ENCODE measurements around the gene KCNG3. TPM values are rescaled to one million over a fixed set of nuclear protein-coding genes. Genes with fewer than 3 reads are reported as not detected.

KCNG3 gene, protein sequence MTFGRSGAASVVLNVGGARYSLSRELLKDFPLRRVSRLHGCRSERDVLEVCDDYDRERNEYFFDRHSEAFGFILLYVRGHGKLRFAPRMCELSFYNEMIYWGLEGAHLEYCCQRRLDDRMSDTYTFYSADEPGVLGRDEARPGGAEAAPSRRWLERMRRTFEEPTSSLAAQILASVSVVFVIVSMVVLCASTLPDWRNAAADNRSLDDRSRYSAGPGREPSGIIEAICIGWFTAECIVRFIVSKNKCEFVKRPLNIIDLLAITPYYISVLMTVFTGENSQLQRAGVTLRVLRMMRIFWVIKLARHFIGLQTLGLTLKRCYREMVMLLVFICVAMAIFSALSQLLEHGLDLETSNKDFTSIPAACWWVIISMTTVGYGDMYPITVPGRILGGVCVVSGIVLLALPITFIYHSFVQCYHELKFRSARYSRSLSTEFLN
- not detected in 2 replicates for total RNA-seq (2022)
- Bru-seq, nascent RNA, result not detected
- BruChase-seq, experiment 1, labeled RNA remaining after a 6-hour chase, result percentile 4 among the genes with signal in this experiment
- percentile 2 among the genes with signal in this experiment for BruChase-seq, experiment 2, labeled RNA remaining after a 2-hour chase
- long read RNA-seq, result 0 reads

DNA sequence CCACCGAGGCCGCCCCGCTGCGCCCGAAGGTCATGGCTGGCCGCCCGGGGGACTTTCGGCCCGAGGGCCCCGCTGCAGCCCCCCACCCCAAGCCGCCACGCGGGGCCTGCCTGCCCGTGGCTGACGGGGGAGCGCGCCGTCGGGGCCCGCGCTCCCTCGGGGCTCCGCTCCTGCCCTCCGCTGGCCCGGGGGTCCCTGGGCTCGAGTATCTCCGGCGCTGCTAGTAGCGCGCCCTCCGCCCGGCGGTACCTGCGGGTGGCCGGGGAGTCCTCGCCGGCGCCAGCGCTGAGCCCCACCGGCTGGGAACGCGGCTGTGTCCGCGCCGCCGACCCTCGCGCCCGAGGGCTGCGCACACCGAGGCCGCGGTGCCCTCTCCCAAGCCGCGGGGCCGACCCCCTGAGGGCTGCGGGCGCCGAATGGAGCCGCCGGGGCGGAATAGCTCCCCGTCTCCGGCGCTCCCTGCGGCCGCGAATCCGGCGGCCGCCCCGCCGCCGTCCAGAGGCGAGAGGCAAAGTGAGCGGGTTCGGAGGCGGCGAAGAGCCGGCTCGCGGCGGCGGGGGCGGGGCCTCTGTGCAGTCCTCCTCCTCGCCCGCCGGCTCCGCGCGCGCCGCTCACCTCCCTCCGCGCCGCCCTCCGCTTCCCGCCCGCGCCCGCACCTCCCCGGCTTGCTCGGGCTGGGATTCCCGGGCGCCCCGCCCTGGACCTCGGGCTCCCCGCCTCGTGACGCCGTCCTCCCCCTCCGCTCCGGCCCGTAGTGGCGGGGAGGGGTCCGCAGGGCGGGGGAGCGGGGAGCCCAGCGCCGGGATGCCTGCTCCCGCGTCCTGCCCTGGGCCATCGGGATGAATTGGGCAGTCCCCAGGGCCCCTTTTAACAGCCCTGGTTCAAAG, at the start of gene KCNG3:
Gene KCNG3, minus strand, starts transcription at position 515 of the 887 bp plus-strand sequence. Its CDS starts 481 bp downstream, at position 34.
- Mint-ChIP-seq H3K4me1 (ENCODE audit: insufficient read depth, unreplicated experiment) (no peaks in the 10 kb centered on the region), H3K9me3 (ENCODE audit: unreplicated experiment) (no peaks in the 10 kb centered on the region), H3K4me3 (ENCODE audit: unreplicated experiment) (peak within 1 kb of the TSS; percentile 77), H3K36me3 (ENCODE audit: insufficient read depth, unreplicated experiment) (no peaks in the 10 kb centered on the region), H3K27me3 (ENCODE audit: insufficient read depth, unreplicated experiment) (no peaks in the 10 kb centered on the region), H3K27ac (ENCODE audit: low read depth, unreplicated experiment) (no peak within 1 kb of the TSS)
- ChIA-PET CTCF (interaction anchor here (0.6 to 6.1 kb wide), 5 partner anchors 73 to 425 kb away, joined by 3 to 46 read pairs (median 3); no protein-coding TSS in a partner anchor), POLR2A (no interaction called here)
- DNase-seq (ENCODE audit: unreplicated experiment), result no peak
- TF ChIP-seq, protein P1, sequence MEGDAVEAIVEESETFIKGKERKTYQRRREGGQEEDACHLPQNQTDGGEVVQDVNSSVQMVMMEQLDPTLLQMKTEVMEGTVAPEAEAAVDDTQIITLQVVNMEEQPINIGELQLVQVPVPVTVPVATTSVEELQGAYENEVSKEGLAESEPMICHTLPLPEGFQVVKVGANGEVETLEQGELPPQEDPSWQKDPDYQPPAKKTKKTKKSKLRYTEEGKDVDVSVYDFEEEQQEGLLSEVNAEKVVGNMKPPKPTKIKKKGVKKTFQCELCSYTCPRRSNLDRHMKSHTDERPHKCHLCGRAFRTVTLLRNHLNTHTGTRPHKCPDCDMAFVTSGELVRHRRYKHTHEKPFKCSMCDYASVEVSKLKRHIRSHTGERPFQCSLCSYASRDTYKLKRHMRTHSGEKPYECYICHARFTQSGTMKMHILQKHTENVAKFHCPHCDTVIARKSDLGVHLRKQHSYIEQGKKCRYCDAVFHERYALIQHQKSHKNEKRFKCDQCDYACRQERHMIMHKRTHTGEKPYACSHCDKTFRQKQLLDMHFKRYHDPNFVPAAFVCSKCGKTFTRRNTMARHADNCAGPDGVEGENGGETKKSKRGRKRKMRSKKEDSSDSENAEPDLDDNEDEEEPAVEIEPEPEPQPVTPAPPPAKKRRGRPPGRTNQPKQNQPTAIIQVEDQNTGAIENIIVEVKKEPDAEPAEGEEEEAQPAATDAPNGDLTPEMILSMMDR (IDR thresholded peaks at IDR 0.05; ENCODE audit: unreplicated experiment), result no peak
- intact Hi-C loops (cut with micrococcal nuclease), result no loop called here
- BruUV-seq (replicated peaks), result no TSS peak

DNA sequence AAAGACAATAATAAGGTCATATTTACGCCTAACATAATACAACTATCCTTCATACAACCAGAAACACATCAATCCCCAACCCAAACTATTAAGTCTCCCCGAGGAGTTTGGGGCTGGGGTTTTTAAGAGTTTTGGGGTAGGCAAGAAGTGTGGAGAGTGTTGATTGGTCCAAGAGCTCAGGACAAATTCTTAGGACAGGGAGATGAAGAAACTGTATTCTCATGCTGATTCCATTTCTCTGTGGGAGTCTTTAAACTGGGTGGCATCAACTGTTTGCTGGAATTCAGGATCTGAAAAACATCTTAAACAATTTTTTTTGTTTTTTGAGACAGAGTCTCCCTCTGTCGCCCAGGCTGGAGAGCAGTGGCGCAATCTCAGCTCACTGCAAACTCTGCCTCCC, 49.1 kb upstream of the KCNG3 start:
- CTCF ChIA-PET, result interaction anchor here (0.6 to 1.5 kb wide), 2 partner anchors 29 to 116 kb away, joined by 3 to 4 read pairs; no protein-coding TSS in a partner anchor

DNA sequence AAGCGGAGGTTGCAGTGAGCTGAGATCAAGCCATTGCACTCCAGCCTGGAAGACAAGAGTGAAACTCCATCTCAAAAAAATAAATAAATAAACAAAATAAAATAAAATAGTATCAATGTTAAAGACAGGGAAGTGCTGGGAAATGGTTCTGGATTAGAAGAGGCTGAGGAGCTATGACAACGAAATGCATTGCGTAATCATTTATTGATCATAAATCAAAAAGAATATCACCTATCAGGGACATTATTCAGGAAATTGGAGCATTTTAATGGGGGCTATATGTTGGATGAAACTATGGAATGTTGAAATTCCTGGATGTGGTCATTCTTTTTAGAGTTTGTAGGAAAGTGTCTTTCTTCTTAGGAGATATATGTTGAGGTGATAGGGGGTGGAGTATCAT, 43.7 kb upstream of the KCNG3 start:
- TF ChIP-seq, protein P1 (IDR thresholded peaks at IDR 0.05; ENCODE audit: unreplicated experiment), result no peak
- BruUV-seq (replicated peaks), result no TSS peak
- ChIA-PET CTCF (interaction anchor here (1.0 kb wide), 1 partner anchor 23 kb away, joined by 3 read pairs; no protein-coding TSS in a partner anchor), POLR2A (interaction anchor here (0.7 to 0.8 kb wide), 2 partner anchors 9 to 420 kb away, joined by 3 to 4 read pairs; no protein-coding TSS in a partner anchor)
- H3K4me3 Mint-ChIP-seq (ENCODE audit: unreplicated experiment), result no peak overlapping the region
- DNase-seq (ENCODE audit: unreplicated experiment), result no peak
- no peaks in the 10 kb centered on the region for H3K4me1 Mint-ChIP-seq (ENCODE audit: insufficient read depth, unreplicated experiment)
- H3K27me3 Mint-ChIP-seq (ENCODE audit: insufficient read depth, unreplicated experiment), result no peaks in the 10 kb centered on the region
- no peak overlapping the region for H3K27ac Mint-ChIP-seq (ENCODE audit: low read depth, unreplicated experiment)
- intact Hi-C loops (cut with micrococcal nuclease), result no loop called here
- no peaks in the 10 kb centered on the region for H3K9me3 Mint-ChIP-seq (ENCODE audit: unreplicated experiment)
- no peaks in the 10 kb centered on the region for H3K36me3 Mint-ChIP-seq (ENCODE audit: insufficient read depth, unreplicated experiment)

More for the DNA sequence above, 49.1 kb upstream of the KCNG3 start:
- intact Hi-C loops (cut with micrococcal nuclease), result no loop called here
- H3K36me3 Mint-ChIP-seq (ENCODE audit: insufficient read depth, unreplicated experiment), result no peaks in the 10 kb centered on the region
- no peak overlapping the region for H3K27ac Mint-ChIP-seq (ENCODE audit: low read depth, unreplicated experiment)
- TF ChIP-seq, protein P1 (IDR thresholded peaks at IDR 0.05; ENCODE audit: unreplicated experiment), result no peak
- H3K27me3 Mint-ChIP-seq (ENCODE audit: insufficient read depth, unreplicated experiment), result no peaks in the 10 kb centered on the region
- no peaks in the 10 kb centered on the region for H3K9me3 Mint-ChIP-seq (ENCODE audit: unreplicated experiment)
- BruUV-seq (replicated peaks), result no TSS peak
- no peak for DNase-seq (ENCODE audit: unreplicated experiment)
- no peak overlapping the region for H3K4me3 Mint-ChIP-seq (ENCODE audit: unreplicated experiment)
- POLR2A ChIA-PET, result no interaction called here
- H3K4me1 Mint-ChIP-seq (ENCODE audit: insufficient read depth, unreplicated experiment), result no peaks in the 10 kb centered on the region
